Lower lobe of right lung (tissue), 2 donors: ENCODE results near the gene NUP214. TPM values are rescaled to one million over a fixed set of nuclear protein-coding genes. Genes with fewer than 3 reads are reported as not detected.

Experiments
- ATAC-seq, 2 donors: fragments of 200-7000 bp; cut with Tn5 transposase; one replicate each; pipeline ENCODE4 v1.9.1; 2020 to 2022; ENCODE audit warnings: mild to moderate bottlenecking in 2 of 2, moderate library complexity in 2 of 2
- DNase-seq: peaks from one replicate; pipeline ENCODE4 v3.0.0-alpha.2; 2020
- H3K27ac ChIP-seq: fragments of 200-600 bp; one replicate; pipeline ENCODE4 v1.8.0; 2022
- H3K27me3 ChIP-seq: fragments of 200-600 bp; one replicate; pipeline ENCODE4 v1.8.0; 2022; ENCODE audit warnings: low read depth
- H3K36me3 ChIP-seq: fragments of 200-600 bp; one replicate; pipeline ENCODE4 v1.8.0; 2022; ENCODE audit warnings: mild to moderate bottlenecking
- H3K4me1 ChIP-seq: fragments of 200-600 bp; one replicate; pipeline ENCODE4 v1.8.0; 2022
- H3K4me3 ChIP-seq: fragments of 200-600 bp; one replicate; pipeline ENCODE4 v1.8.0; 2022; ENCODE audit warnings: mild to moderate bottlenecking
- H3K9me3 ChIP-seq: fragments of 200-600 bp; one replicate; pipeline ENCODE4 v1.8.0; 2022
- intact Hi-C: fragments of 100-400 bp; cut with DNase I; formaldehyde crosslinking; loops from one replicate; pipeline ENCODE4 v1.11.0; 2022
- long read RNA-seq: library from polyadenylated mRNA; unstranded; transcript quantifications from one replicate; pipeline ENCODE4 v2.0.0, GENCODE V29; 2021
- total RNA-seq: library from RNA; stranded (reverse); fragmentation: NEBNext Ultra II Directional; extraction: Animal tissue kit (Norgen Biotek cat#: 25700); gene quantifications from one replicate; pipeline ENCODE4 v1.2.1, GENCODE V29; 2021
- TF ChIP-seq, protein P1 (sequence below): fragments of 200-600 bp; IDR thresholded peaks from one replicate; pipeline ENCODE4 v1.8.0; 2022; ENCODE audit warnings: antibody characterized with exemption, mild to moderate bottlenecking
- donor health status: DM: no; HTN: yes; CAD: no; lungs with severe emphysema.

NUP214 gene
- 61.4 TPM for total RNA-seq
- long read RNA-seq, partial matches to known transcripts, result 41 of 47 reads
- long read RNA-seq, other reads (novel, unspliced or antisense), result 6 of 47 reads

DNA sequence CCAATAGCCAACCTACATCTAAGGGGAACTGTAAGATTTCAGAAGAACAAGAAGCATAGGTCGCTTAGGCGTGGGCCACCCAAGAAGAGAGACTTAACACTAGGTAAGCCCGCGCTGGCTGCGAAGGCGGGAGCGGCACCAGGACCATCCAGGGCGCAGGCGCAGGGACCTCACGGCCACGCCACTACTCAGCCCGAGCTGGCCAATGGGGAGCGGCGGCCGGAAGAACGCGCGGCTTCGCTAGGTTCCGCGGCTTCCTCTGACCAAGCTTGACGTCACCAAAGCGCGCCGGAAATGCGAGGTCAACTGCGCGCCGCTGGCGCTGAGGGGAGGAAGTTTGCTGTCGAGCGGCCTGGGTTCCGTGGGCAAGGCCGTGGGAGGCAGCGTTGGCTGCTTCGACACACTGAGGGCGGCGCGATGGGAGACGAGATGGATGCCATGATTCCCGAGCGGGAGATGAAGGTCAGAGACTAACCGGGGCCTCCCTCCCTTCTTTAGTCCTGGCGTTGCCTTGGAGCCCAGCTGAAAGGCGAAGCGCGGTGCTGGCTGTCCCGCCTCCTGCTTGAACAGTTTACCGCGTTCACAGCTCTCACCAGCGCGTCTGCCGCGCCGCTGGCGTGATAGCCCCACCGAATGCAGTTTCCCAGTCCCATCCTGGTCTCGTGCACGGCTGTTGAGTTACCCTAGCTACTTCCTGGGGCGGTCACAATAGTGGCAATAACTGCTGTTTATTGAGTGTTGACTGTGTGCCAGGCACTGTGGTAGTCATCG lies at the start of gene NUP214:
TSS of gene NUP214 (plus strand) at position 299 of the 771 bp plus-strand sequence. CDS start at position 418, 119 bp downstream.
- peaks cover 34% of the 10 kb centered on the region for H3K36me3 ChIP-seq
- TF ChIP-seq, protein P1, sequence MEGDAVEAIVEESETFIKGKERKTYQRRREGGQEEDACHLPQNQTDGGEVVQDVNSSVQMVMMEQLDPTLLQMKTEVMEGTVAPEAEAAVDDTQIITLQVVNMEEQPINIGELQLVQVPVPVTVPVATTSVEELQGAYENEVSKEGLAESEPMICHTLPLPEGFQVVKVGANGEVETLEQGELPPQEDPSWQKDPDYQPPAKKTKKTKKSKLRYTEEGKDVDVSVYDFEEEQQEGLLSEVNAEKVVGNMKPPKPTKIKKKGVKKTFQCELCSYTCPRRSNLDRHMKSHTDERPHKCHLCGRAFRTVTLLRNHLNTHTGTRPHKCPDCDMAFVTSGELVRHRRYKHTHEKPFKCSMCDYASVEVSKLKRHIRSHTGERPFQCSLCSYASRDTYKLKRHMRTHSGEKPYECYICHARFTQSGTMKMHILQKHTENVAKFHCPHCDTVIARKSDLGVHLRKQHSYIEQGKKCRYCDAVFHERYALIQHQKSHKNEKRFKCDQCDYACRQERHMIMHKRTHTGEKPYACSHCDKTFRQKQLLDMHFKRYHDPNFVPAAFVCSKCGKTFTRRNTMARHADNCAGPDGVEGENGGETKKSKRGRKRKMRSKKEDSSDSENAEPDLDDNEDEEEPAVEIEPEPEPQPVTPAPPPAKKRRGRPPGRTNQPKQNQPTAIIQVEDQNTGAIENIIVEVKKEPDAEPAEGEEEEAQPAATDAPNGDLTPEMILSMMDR, result no peak
- DNase-seq (peak; percentile 100), ATAC-seq (peak; percentile 100)
- peak within 1 kb of the TSS; percentile 85 for H3K4me3 ChIP-seq
- H3K4me1 ChIP-seq, result peaks cover 22% of the 10 kb centered on the region
- no peaks in the 10 kb centered on the region for H3K9me3 ChIP-seq
- no peaks in the 10 kb centered on the region for H3K27me3 ChIP-seq
- peak within 1 kb of the TSS; percentile 90 for H3K27ac ChIP-seq
- intact Hi-C loops, result no loop called here

- H3K4me3 ChIP-seq, result no peak overlapping the region
- no peaks in the 10 kb centered on the region for H3K36me3 ChIP-seq
- TF ChIP-seq, protein P1, result no peak
- no peak for DNase-seq
- no peaks in the 10 kb centered on the region for H3K4me1 ChIP-seq
- no peaks in the 10 kb centered on the region for H3K27me3 ChIP-seq
- ATAC-seq, result no peak
- H3K9me3 ChIP-seq, result no peaks in the 10 kb centered on the region
- H3K27ac ChIP-seq, result no peak overlapping the region
- intact Hi-C loops, result no loop called here
Measured at GRCh38 chr9:131076347-131077195, 48.8 kb upstream of the NUP214 start.

GRCh38 chr9:131078427-131079366 lies 46.7 kb upstream of the NUP214 start:
- DNase-seq, result no peak
- Histone ChIP-seq H3K27me3 (no peaks in the 10 kb centered on the region), H3K36me3 (no peaks in the 10 kb centered on the region), H3K4me1 (no peaks in the 10 kb centered on the region), H3K4me3 (no peak overlapping the region), H3K9me3 (no peaks in the 10 kb centered on the region), H3K27ac (no peak overlapping the region)
- intact Hi-C loops, result no loop called here
- TF ChIP-seq, protein P1, result no peak
- ATAC-seq, result no peak

DNA sequence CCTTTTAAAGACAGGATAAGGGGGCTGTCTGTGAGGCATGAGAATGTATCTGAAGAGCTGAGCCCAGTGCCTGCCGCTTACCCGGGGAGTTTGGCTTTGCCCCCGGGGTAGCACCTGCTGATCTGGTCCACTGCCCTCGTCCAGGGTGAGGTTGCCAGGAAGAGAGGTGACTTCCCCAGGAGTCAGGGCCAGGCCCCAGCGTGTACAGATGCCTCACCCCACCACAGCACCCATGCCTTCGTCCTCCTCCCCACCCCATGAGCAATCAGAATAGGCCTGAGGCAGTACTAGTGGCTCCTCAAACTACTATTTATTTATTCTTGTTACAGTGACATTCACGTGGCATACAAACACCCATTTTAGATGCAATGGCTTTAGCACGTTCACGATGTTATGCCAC lies 44.8 kb upstream of the NUP214 start:
- H3K36me3 ChIP-seq, result no peaks in the 10 kb centered on the region
- intact Hi-C loops, result no loop called here
- no peak for DNase-seq
- H3K4me1 ChIP-seq, result no peaks in the 10 kb centered on the region
- H3K27ac ChIP-seq, result no peak overlapping the region
- ATAC-seq, result no peak
- no peaks in the 10 kb centered on the region for H3K9me3 ChIP-seq
- no peak overlapping the region for H3K4me3 ChIP-seq
- TF ChIP-seq, protein P1, result no peak
- H3K27me3 ChIP-seq, result no peaks in the 10 kb centered on the region

- H3K4me1 ChIP-seq, result no peaks in the 10 kb centered on the region
- H3K27me3 ChIP-seq, result no peaks in the 10 kb centered on the region
- H3K36me3 ChIP-seq, result no peaks in the 10 kb centered on the region
- no peaks in the 10 kb centered on the region for H3K9me3 ChIP-seq
- intact Hi-C loops, result no loop called here
- H3K27ac ChIP-seq, result no peak overlapping the region
- DNase-seq, result no peak
- no peak overlapping the region for H3K4me3 ChIP-seq
- TF ChIP-seq, protein P1, result no peak
- no peak for ATAC-seq
Measured at GRCh38 chr9:131081868-131082267, 43.5 kb upstream of the NUP214 start.
